GM12873 (cell line): ENCODE data around the gene NEUROG1.

ENCODE experiments used
- CTCF ChIP-seq: IDR thresholded peaks from 2 replicates; pipeline ENCODE4 v1.5.1; 2012; ENCODE audit warnings: low read depth, mild to moderate bottlenecking, moderate library complexity, low read length, control low read depth; ENCODE audit not compliant: insufficient read depth; ENCODE audit errors: missing control alignments

The NEUROG1 gene

DNA sequence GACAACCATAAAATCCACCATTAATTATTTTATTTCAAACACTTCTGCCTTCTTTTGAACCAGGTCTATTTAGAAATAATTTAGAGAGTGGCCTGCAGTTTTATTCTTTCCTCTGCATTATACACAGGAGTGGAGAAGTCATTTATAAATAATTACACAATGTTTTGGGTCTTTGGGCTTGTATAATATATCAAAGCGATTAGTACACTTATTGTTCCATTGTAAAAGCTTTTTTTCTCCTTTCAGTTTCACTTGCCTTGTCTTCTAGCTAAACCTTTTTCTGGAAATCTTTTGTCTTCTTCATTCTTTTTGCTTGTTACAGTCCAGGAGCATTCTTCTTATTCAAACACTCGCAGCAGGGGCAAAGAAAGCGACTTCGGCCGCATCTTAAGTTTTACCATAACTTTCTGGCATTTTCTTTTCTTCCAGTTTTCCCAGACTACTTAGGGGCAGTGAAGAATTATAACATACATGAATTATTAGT lies 7.3 kb upstream of the NEUROG1 start:
- TF ChIP-seq CTCF = no peak

GRCh38 chr5:135541807-135542502 lies 6.2 kb upstream of the NEUROG1 start:
- TF ChIP-seq CTCF = no peak

- no peak for TF ChIP-seq CTCF
Observed at GRCh38 chr5:135539430-135540005, 3.8 kb upstream of the NEUROG1 start.

- TF ChIP-seq CTCF = no peak
Observed at GRCh38 chr5:135538261-135538660, 2.5 kb upstream of the NEUROG1 start.

- no peak for TF ChIP-seq CTCF
Observed at GRCh38 chr5:135537745-135538144, 2.0 kb upstream of the NEUROG1 start.

DNA sequence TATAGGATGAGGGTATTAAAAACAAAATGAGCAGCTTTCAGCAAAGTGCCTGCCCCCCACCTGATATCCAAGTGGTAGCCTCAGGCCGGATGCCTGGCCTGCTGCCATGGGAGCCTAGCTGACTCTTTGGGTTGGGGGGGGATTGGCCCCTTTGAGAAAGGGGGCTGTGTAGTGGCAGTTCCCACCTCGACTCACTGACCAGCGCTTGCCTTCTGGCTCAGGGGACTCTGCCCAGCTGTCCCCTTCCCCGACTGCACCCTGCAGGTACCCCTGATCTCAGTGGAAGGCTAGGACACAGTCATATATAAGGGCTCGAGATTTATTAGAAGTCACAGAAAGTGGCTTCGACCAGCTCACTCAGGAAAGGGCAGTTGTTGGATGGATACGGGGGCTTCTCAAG lies 1.5 kb upstream of the NEUROG1 start:
- TF ChIP-seq CTCF = no peak

DNA sequence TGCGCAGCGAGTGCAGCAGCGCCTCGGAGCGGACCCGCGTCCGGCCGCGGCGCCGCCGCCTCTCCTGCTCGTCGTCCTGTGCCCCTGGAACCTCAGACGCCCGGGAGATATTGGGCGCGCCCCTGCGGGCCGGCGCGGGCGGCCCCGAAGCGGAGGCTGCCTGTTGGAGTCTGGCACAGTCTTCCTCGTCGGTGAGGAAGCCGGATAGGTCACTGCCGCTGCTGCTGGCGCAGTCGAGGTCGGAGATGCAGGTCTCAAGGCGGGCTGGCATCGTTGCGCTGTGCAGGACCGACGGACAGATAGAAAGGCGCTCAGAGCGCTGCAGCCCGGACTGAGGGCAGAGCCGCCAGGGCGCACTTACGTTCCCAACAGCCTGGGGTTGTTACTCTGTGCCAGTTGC lies 344 bp downstream of the NEUROG1 start:
- no peak for TF ChIP-seq CTCF
